Endodermal cell (in vitro differentiated cells): Measurements from ENCODE around the gene ZNF385D. TPM values are rescaled to one million over a fixed set of nuclear protein-coding genes. Genes with fewer than 3 reads are reported as not detected.

ENCODE experiments used
- DNase-seq: peaks from one replicate; pipeline ENCODE4 v3.0.0-alpha.2; 2017
- H3K27ac ChIP-seq: 2 replicates; pipeline ENCODE4 v1.5.1; 2013; ENCODE audit warnings: mild to moderate bottlenecking, low read depth, low read length, moderate library complexity
- H3K27me3 ChIP-seq: 2 replicates; pipeline ENCODE4 v1.6.1; 2013; ENCODE audit warnings: mild to moderate bottlenecking, low read length, moderate library complexity; ENCODE audit not compliant: insufficient read depth, control insufficient read depth, poor library complexity, severe bottlenecking
- H3K36me3 ChIP-seq: 2 replicates; pipeline ENCODE4 v1.7.0; 2013; ENCODE audit warnings: mild to moderate bottlenecking, low read length, moderate library complexity; ENCODE audit not compliant: control insufficient read depth, insufficient read depth
- H3K4me1 ChIP-seq: one replicate; pipeline ENCODE4 v1.7.0; 2013; ENCODE audit warnings: low read length; ENCODE audit not compliant: control insufficient read depth, insufficient read depth
- H3K4me3 ChIP-seq: 2 replicates; pipeline ENCODE4 v1.5.1; 2013; ENCODE audit warnings: mild to moderate bottlenecking, low read length, moderate library complexity
- H3K9ac ChIP-seq: 2 replicates; pipeline ENCODE4 v1.6.1; 2013; ENCODE audit warnings: mild to moderate bottlenecking, low read length, moderate library complexity; ENCODE audit not compliant: poor library complexity, severe bottlenecking; ENCODE audit errors: extremely low read depth
- H3K9me3 ChIP-seq: 2 replicates; pipeline ENCODE4 v1.6.1; 2013; ENCODE audit warnings: mild to moderate bottlenecking, low read length, moderate library complexity; ENCODE audit not compliant: control insufficient read depth
- H3K27ac Mint-ChIP-seq: 2 replicates; pipeline ENCODE4 v1.8.0; 2020; ENCODE audit warnings: mixed read lengths
- H3K27me3 Mint-ChIP-seq: 2 replicates; pipeline ENCODE4 v1.8.0; 2021; ENCODE audit warnings: mild to moderate bottlenecking, mixed read lengths; ENCODE audit not compliant: insufficient read depth
- H3K36me3 Mint-ChIP-seq: 2 replicates; pipeline ENCODE4 v1.8.0; 2020; ENCODE audit warnings: low read depth, mixed read lengths
- H3K4me1 Mint-ChIP-seq: 2 replicates; pipeline ENCODE4 v1.8.0; 2020; ENCODE audit warnings: mixed read lengths
- H3K4me3 Mint-ChIP-seq: 2 replicates; pipeline ENCODE4 v1.8.0; 2020; ENCODE audit warnings: mild to moderate bottlenecking, moderate library complexity, mixed read lengths
- H3K9me3 Mint-ChIP-seq: 2 replicates; pipeline ENCODE4 v1.8.0; 2020; ENCODE audit warnings: mild to moderate bottlenecking, mixed read lengths
- CTCF ChIP-seq: fragments of 200-600 bp; sonication (generic); conservative IDR thresholded peaks from 2 replicates; pipeline ENCODE4 v1.5.0; 2021; ENCODE audit warnings: antibody characterized with exemption, mild to moderate bottlenecking
- WGBS, 2 experiments: methylation state at CpG; one replicate each; pipeline versions ENCODE4 v1.1.5 to v1.1.7; 2013; ENCODE audit warnings: missing lambda C conversion rate in 2 of 2, mixed read lengths in 1 of 2; ENCODE audit not compliant: insufficient coverage in 1 of 2, insufficient read length in 1 of 2; 5-methylcytosine and 5-hydroxymethylcytosine counted together
- total RNA-seq, 2 donors: library from RNA; stranded (reverse); fragmentation: NEBNext Ultra II Directional in 1 of 2; extraction: Animal tissue kit (Norgen Biotek cat#: 25700) in 1 of 2; gene quantifications; 2 replicates in 1 of 2; 3 replicates in 1 of 2; pipeline ENCODE4 v1.2.1, GENCODE V29; 2021

The ZNF385D gene
- total RNA-seq, 2 donors from 2014 or later: 1.1 to 3.7 TPM

GRCh38 chr3:21435871-21436270, 315.1 kb downstream of the ZNF385D start:
- H3K27ac Mint-ChIP-seq: no peak overlapping the region
- TF ChIP-seq CTCF: no peak
- no peak for DNase-seq
- peaks cover 4% of the 10 kb centered on the region for H3K4me1 Mint-ChIP-seq
- no peaks in the 10 kb centered on the region for H3K9me3 Mint-ChIP-seq
- no peaks in the 10 kb centered on the region for H3K36me3 ChIP-seq
- no peaks in the 10 kb centered on the region for H3K36me3 Mint-ChIP-seq
- no peak overlapping the region for H3K4me3 ChIP-seq
- 100% methylated on average over 2 of the region's 2 CpGs; no CpG with 5 or more reads in 1 of the 2 experiments for WGBS, 2 experiments
- H3K4me1 ChIP-seq: no peaks in the 10 kb centered on the region
- H3K9me3 ChIP-seq: no peaks in the 10 kb centered on the region
- no peaks in the 10 kb centered on the region for H3K27me3 Mint-ChIP-seq
- no peak overlapping the region for H3K9ac ChIP-seq
- H3K27me3 ChIP-seq: no peaks in the 10 kb centered on the region
- H3K4me3 Mint-ChIP-seq: no peak overlapping the region
- no peak overlapping the region for H3K27ac ChIP-seq

- Mint-ChIP-seq H3K36me3 (no peaks in the 10 kb centered on the region), H3K4me1 (peaks cover 4% of the 10 kb centered on the region), H3K27ac (no peak overlapping the region), H3K4me3 (no peak overlapping the region), H3K27me3 (no peaks in the 10 kb centered on the region), H3K9me3 (no peaks in the 10 kb centered on the region)
- H3K27ac ChIP-seq: no peak overlapping the region
- H3K27me3 ChIP-seq: no peaks in the 10 kb centered on the region
- H3K9me3 ChIP-seq: no peaks in the 10 kb centered on the region
- no peaks in the 10 kb centered on the region for H3K36me3 ChIP-seq
- H3K4me1 ChIP-seq: no peaks in the 10 kb centered on the region
- H3K9ac ChIP-seq: no peak overlapping the region
- no peak overlapping the region for H3K4me3 ChIP-seq
- no peak for DNase-seq
- TF ChIP-seq CTCF: no peak
- 95 to 100% methylated on average over 1 of the region's 1 CpG for WGBS, 2 experiments
Observed at GRCh38 chr3:21434310-21434709, 316.7 kb downstream of the ZNF385D start.

GRCh38 chr3:21433751-21434150, 317.3 kb downstream of the ZNF385D start:
- Histone ChIP-seq H3K9me3 (no peaks in the 10 kb centered on the region), H3K36me3 (no peaks in the 10 kb centered on the region), H3K27ac (no peak overlapping the region), H3K27me3 (no peaks in the 10 kb centered on the region), H3K9ac (no peak overlapping the region), H3K4me3 (no peak overlapping the region), H3K4me1 (no peaks in the 10 kb centered on the region)
- Mint-ChIP-seq H3K4me3 (no peak overlapping the region), H3K9me3 (no peaks in the 10 kb centered on the region), H3K27ac (no peak overlapping the region), H3K27me3 (no peaks in the 10 kb centered on the region), H3K36me3 (no peaks in the 10 kb centered on the region), H3K4me1 (peaks cover 4% of the 10 kb centered on the region)
- DNase-seq: no peak
- TF ChIP-seq CTCF: no peak
- WGBS, 2 experiments: 96 to 100% methylated on average over 2 to 5 of the region's 6 CpGs
